Suppressor macrophage (primary cell): Measurements from ENCODE around the gene MROH7.

ENCODE experiments used
- DNase-seq, 4 experiments: peaks; one replicate each; pipeline ENCODE4 v3.0.0-alpha.2; 2020 to 2022
- total RNA-seq, 17 experiments: gene quantifications; one replicate each; lab custom pipeline; 2026; ENCODE audit warnings: mixed read lengths in 6 of 17, inconsistent platforms in 3 of 17; lab: John Stamatoyannopoulos, UW

The MROH7 gene
- 0 to 2.3 (median 0.96) reads per million in 17 experiments for total RNA-seq

DNA sequence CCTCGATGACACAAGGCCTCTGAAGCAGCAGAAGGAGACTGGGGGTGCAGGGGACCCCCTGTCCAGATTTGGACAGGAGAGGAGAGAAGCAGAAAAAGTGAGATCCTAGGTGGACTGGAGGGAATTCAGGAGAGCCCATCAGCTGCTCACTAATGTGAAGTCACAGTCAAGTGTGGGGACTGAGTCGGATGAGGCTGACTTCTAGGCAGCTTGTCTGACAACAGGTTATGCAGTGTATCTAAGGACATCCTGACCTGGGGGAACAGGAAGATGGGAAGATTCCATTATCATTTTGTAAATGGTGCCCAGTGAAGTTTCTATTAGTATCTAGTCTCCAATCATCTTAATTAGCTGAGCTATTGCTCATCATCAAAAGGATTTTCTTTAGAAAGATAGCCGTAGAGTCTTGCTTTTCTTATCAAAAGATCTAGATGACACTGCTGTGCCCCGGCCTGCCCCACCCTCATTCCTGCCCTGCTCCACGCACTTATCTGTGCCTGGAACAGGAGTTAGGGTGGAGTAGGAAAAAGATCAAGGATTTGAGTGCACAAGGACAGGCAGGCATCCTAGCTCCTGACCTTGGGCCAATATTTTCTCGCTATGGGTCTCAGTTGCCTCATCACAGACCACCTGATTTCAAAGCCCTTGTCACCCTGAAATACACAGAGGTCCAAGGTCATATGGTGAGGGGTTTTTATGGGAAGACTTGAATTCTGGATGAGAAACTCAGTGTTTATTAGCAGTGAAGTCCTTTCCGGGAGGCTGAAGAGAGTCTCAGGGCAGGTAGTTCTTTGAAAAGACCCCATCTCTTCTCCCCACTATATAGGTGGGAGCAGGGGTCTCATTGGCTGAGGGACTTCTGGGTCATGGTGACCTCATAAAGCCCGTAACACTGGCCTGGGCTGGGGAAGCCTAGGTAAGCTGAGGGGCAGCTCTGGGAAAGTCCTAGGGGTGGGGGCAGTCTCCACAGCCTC lies at the start of gene MROH7:
Gene MROH7, plus strand, starts transcription at position 924 of the 974 bp plus-strand sequence. CDS start 11,141 bp downstream, outside the sequence.
- no peak for DNase-seq

DNA sequence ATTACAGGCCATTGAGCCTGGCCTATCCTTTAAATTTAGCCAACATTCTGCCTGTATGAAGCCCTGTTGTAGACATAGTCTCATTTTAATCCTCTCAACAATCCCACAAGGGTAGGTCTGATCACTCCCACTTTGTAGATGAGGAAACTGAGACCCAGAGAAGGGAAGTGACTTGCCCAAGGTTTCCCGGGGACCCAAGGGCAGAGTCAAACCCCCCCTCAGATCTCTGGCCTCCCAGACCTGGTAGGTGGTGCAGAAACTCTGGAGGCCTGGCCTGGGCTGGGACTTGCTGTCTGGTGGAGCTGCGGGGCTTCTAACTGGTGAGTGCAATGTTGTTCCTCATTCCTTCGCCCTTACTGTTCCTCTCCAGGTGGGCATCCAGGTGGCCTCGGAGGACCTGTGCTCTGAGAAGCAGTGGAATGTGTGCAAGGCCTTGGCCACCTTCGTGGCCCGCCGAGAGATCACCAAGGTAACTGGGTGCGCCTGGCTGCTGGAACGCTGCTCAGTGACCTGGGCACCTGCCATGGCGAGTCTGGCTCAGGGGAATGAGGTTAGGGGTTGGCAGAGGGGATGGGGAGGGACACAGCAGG lies 47.9 kb upstream of the MROH7 start:
- no peak for DNase-seq

DNA sequence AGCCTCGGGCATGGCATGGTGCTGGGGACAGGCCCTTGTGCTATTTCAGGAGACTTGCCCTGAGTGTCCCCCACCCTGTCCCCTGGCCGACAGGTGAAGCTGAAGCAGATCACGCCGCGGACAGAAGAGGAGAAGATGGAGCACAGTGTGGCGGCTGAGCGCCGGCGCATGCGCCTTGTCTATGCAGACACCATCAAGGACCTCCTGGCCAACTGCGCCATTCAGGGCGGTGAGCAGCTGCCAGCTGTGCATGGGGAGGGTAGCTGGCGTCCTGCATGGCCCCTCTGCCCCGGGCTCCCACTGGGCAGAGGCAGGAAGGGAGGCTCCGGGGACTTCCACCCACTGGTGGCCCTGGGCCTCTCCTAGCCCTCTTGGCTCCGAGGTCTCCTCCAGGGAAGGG lies 47.1 kb upstream of the MROH7 start:
- DNase-seq: no peak

DNA sequence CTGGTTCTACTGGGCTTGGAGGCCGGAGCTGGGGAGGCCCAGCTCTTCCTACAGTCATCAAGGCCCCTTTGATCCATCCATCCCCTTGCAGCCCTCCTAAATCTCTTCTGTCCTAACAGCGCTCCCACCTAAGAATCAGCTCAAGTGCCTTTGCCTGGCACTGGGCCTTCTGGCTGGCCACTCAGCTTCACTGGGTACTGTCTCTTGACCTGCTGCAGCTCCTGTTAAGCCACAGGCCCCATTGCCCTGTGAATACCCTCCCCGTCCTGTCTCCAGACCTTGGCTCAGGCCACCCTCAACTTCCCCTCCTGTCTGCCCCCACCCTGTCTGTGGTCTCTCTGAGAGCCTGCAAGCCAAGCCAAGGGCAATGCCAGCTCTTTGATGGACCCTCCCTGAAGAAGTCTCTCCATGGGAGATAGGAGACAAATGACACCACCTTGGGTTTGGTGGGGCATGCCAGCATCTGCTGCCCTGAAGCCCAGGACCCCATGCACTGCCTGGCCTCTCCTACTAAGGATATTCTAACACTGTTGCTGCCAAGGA lies 45.6 kb upstream of the MROH7 start:
- no peak for DNase-seq

DNA sequence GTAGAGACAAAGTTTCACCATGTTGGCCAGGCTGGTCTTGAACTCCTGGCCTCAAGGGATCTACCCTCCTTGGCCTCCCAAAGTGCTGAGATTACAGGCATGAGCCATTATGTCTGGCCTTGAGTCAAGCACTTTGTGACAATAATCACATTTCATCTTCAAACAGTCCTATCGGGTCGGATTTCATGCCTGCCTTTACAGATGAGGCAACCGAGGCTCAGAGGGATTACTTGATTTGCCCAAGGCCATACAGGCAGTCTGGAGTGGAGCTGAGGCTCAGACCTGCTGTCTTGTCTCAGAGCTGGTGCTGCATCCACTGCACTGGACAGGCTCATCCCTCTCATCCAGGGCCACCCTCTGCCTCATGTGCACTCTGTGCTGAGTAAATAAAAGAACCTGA lies 44.8 kb upstream of the MROH7 start:
- no peak for DNase-seq

DNA sequence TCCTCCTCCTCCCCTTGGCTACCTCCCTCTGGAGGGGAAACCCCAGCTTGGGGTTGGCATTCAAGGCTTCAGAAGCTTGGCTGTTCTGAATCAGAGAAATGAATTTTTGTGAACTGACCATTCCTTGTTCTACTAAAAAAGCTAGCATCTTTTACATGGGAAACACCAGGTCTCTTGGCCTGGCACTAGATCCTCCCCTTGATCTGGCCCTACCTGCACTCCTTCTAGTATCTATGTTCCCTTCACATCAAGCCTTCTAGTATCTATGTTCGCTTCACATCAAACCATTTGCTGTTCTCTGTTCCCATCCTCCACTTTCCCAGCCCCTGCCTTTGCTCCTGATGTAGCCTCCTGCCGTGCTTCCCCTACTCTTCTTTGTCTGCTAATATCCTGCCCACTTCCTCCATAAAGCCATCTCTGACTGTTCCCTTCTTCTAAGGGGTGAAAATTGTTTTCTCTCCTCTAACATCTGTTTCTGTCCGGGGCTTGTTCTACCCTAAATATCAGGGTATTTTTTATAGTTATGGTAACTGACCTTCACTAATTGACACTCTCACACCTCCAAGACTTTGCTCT lies 44.0 kb upstream of the MROH7 start:
- no peak for DNase-seq

DNA sequence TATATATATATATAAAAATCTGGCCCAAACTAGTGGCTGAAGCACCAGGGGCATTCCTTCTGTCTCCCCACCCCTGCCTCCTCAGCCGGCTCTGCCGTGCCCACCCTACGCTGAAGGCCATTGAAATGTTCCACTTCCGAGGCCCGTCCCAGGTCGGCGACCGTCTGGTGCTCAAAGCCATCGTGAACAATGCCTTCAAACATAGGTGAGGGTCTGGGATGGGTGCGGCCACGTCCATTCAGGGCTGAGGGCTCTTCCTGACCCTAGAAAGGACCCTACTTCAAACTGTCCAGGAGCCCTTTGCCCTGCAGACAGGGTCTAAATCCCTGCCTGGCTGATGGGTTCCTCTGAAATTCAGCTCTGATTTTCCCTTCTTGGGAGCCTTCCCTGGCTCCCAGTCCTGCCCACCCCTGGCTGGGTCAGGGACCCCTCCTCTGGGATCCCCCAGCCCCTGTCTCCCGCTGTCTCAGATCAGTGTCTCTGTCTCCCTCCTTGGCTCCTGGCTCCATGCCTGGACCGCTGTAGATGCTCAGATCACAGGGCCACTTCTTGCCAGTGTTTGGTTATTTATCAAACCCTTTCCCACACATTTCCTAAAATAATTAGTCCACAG lies 42.3 kb upstream of the MROH7 start:
- DNase-seq: no peak

DNA sequence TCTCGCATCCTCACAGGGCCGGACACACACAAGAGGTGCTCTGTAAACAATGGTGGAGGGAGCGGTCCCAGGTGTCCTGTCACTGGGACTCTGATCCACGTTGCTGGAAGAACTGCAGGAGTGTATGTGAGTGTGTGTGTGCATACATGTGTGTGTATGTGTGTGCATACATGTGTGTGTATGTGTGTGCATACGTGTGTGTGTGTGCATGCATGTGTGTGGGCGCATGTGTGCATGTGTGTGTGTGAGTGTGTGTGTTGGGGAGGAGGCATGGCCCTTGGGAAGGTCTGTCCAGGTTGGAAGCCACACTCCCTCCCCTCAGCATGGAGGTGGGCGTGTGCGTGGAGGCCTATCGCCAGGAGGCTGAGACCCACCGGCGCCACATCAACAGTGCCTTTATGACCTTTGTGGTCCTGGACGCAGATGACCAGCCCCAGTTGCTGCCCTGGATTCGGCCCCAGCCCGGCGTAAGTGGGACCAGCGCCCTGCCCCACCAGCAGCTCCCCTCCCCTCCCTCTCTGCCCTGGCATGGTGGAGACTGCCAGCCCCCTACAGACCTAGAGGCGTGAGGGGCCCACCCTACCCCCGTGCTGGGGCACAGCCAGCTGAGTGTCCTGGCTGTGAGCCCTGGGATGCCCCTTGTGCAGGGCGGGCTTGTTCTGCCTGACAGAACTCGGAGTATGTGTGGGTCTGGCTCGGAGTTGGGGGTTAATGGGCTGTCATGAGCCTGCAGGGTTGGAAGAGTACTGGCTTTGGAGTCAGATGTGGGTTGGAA lies 40.5 kb upstream of the MROH7 start:
- no peak for DNase-seq

DNA sequence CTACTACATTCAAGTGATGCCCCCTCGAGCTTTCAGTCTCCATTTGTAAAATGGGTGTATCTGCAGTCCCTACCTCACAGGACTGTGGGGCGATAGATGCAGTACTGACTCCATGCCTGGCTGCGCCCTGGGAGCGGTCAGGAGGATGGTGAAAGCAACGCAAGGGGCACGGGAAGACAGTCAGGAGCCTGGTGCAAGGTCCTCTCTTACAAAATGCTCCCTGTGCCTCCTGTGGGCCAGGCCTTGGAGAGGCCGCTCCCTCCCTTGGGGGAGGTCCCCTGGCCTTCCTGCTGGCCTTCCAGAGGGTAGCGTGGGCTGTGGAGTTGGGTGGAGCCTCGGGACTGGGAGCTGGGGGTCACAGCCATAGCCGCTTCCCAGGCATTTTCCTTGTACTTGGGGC lies 39.9 kb upstream of the MROH7 start:
- DNase-seq: no peak

DNA sequence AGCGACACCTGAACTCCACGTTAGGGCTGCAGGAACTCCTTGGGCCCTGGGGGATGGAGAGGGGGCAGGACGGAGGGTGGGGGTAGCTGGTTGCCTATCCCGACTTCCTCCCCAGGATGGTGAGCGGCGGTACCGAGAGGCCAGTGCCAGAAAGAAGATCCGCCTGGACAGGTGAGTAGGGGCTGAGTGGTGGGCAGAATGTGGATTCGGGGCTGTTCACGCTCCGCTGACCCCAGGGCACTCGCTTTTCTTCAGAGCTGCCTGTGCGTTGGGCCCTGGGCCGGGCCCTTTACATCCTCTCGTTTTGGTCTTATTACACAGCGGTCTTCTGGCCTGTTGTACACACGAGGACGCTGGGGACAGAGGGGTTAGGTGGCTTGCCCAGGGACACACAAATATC lies 39.0 kb upstream of the MROH7 start:
- no peak for DNase-seq

DNA sequence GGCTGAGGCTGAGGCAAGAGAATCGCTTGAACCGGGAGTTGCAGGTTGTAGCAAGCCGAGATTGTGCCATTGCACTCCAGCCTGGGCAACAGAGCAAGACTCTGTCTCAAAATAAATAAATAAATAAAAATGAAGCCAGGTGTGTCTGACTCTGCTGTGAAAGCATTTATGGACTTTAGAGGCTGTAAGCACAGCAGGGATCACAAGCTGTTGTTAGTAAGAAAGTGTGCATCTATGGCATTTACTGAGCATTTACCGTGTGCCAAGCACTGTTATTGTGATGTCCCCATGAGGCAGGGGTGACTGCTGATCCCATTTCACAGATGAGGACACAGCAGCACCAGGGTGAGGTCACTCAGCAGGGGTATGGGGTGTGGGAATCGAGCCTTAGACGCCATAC lies 38.3 kb upstream of the MROH7 start:
- DNase-seq: no peak

DNA sequence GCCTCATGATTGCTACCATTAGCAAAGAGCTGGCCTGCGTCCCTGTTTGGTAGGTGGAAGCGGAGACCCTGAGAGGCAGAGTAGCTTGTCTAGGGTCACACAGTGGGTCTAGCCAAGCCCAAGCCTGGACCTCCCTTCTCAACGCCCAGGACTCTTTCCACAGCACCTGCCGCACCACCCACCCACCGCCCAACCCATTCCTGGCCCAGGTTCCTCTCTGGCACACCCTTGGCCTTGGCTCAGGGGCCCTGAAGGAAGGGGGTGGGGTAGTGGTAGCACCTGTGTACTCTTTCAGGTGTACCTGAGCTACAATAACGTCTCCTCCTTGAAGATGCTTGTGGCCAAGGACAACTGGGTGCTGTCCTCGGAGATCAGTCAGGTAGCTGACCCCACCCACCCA lies 37.5 kb upstream of the MROH7 start:
- DNase-seq: no peak

DNA sequence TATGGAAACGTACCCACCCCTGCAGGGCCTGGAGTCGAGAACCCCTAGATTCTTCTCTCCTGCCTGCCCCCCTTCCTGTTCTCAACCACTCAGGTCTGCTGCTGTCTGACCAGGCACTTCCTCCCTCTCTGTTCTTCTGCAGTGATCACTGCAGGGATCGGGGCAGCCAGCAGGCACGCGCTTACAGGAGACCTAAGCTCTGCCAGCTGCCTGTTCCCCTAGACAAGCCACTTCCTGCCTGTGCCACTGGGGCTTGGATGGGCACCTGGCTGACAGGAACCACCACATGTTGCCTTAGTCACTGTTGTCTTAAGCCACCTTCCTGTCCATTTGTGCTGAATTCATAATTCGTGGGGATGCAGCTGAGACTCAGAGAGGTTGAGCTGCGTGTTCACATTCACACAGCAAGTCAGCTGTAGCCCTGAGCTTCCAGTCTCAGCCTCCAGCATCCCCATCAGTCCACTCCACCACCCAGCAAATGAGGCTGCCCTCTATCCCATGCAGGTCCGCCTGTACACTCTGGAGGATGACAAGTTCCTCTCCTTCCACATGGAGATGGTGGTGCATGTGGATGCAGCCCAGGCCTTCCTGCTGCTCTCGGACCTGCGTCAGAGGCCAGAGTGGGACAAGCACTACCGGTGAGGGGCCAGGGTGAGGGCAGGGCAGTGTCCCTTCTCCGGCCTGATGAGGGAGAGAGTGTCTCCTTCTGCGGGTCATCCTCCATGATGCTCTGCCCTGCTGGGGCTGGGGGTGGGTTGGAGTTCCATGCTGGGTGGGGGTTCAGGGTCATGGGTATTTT lies 36.8 kb upstream of the MROH7 start:
- peak in 1 of 4 experiments; percentile 5 for DNase-seq

DNA sequence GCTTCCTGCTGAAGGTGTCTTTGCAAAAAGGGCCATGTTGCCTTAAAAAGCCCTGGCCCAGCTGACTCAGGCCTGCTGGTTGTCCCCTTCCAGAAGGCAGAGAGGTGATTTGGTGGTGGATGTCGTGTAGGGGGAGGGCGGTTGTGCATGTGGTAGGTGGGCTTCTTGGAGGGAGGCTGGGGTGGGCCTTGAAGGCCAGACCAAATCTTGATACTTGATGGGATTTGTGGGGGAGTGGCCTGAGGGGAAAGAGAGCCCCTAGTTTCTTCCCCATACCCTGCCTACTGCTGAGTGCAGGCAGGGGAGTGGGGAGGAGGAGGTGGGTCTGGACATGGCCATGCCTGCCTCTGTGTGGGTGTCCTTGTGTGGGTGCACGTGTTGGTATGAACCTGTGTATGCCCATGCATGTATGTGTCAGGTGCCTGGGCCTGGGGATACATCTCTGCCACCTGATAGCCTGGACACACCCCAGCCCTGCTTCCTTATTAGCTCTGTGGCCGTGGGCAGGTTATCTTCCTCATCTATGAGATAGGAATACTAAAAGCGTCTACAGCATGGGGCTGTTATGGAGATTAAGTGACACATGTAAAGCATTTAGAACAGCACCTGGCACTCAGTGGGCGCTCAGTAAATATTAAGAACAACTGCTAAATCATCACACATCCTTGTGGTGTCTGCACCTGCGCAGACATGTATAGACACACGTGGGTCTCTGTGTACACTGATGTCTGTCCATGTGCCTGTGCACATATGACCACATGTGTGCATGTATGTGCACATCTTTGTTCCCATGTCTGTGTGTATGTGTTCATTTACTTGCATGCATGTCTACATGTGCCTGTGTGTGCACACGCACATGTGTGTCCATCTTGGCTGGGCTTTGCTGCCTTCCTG lies 35.2 kb upstream of the MROH7 start:
- DNase-seq: no peak

DNA sequence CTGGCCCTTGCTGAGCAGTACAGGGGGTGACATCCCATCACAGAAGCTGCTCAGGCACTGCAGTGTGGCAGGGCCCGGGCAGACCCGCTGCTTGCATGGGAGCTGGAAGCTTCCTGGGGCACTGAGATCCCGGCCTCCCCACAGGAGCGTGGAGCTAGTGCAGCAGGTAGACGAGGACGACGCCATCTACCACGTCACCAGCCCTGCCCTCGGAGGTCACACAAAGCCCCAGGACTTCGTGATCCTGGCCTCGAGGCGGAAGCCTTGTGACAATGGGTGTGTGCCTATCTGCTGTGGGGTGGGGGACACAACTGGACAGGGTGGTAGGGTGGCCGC lies 34.6 kb upstream of the MROH7 start:
- DNase-seq: no peak

DNA sequence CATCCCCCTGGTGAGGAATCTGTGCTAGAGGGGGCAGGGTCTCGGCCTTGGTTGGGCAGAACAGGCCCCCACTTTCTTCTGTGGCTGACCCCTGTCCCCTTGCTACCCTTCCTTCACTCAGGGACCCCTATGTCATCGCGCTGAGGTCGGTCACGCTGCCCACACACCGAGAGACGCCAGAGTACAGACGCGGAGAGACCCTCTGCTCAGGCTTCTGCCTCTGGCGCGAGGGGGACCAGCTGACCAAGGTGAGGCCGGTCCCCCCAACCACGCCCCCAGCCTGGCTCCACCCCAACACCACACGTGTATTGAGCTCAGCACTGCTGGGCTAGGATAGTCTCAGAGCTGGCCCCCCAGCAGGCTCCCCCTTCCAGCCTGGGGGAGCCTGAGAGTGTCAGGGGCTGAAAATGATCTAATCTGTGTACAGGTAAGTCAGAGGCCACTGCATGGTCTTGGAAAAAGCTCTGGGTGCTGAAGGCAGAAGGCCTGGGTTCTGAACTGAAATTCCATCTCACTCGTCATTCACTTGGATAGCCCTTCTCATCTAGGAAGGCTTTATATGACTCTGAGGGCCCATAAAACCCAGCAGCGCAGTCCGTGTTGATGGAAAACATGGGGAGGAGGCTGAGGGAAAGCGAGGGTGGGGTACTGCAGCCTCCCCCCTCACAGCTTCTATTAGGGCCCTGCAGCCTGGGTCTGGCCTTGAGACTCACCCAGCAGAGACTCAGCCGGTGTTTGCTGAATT lies 33.6 kb upstream of the MROH7 start:
- no peak for DNase-seq

DNA sequence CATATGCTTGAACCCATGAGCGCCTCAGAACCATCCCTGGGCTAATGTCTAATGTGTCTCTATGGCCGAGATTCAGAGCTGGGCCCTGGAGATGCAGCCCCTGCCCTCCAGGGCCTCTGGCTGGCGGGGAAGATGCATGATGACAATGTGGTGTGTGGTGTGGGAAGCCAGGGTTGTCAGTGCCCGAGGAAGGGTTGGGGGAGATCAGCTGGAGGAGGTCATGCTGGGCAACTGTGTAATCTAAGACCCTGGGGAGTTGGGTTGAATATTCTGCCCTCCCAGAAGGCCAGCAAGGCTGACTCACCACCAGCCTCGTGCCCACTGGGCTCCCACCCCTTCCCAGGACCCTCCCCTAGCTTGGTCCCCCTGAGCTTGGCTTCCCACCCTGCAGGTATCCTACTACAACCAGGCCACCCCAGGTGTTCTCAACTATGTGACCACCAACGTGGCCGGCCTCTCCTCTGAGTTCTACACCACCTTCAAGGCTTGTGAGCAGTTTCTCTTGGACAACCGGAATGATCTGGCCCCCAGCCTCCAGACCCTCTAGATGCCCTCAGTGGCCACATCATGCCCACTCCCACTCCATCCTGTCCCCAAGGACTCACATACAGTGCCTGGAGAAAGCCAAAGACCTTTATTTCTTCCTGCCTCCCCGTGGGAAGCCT lies 32.9 kb upstream of the MROH7 start:
- no peak for DNase-seq

DNA sequence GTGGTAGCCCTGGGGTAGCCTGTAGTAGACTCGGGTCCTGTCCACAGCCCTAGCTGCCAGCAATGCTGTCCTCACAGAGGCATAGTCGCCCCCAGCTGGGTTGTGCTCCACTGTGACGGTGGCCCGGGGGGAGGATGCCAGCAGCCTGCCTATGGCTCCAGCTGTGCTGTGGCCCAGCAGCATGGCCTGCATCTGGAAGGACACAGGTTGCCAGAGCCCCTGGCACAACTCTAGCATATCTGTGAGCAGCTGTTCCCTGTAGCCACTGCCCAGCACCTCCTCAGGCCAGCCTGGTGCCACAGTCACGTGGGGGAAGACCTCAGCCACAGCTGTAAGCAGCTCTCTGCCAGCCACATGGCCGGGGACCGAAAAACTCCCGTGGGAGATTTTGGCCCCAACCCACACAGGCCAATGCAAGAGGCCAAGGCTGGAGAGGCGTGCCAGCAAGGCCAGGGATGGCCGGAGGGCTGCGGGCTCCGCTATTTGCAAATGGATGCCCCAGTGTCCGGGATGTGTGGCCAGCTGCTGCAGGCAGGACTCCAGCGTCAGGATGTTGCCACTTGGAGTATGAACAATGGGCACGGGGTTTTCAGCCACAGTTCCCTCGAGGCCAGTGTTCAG lies 32.2 kb upstream of the MROH7 start:
- no peak for DNase-seq

DNA sequence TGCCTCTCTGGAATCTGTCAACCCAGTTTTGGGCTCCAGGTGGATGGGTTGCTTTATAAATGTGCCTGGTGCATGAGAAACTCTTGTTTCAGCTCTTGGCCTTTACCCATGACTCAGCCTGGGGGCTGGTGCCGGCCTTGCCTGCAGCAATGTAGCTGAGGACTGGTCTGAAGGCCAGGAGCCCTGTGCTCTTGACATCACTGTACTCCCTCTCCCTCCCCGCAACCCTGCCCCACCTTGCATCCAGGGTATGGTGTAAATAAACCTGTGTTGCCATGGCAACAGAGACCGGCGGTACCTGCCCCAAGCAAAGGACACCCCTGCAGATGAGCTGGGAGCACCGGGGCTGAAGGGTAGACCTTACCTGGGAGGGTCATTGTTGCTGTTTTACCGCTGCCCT lies 31.5 kb upstream of the MROH7 start:
- DNase-seq: no peak
